Ishikawa (cell line): Measurements from ENCODE around the gene CUL4A.

ENCODE experiments used
- EP300 ChIP-seq: IDR thresholded peaks from 2 replicates; pipeline ENCODE4 v1.6.1; 2012; ENCODE audit warnings: borderline replicate concordance
- FOXM1 ChIP-seq: IDR thresholded peaks from 2 replicates; pipeline ENCODE4 v1.6.1; 2012; ENCODE audit warnings: low read depth, borderline replicate concordance
- TAF1 ChIP-seq: IDR thresholded peaks from 2 replicates; pipeline ENCODE4 v1.6.1; 2012; ENCODE audit warnings: low read depth, mild to moderate bottlenecking
- TEAD4 ChIP-seq: IDR thresholded peaks from 2 replicates; pipeline ENCODE4 v1.6.1; 2012
- YY1 ChIP-seq: IDR thresholded peaks from 2 replicates; pipeline ENCODE4 v1.6.1; 2012; ENCODE audit warnings: low read depth
- ZBTB7A ChIP-seq: IDR thresholded peaks from 2 replicates; pipeline ENCODE4 v1.6.1; 2012; ENCODE audit warnings: low read depth
- TF ChIP-seq, protein P1 (sequence below): IDR thresholded peaks from 2 replicates; pipeline ENCODE4 v1.6.1; 2012; ENCODE audit warnings: low read depth, mild to moderate bottlenecking

DNA sequence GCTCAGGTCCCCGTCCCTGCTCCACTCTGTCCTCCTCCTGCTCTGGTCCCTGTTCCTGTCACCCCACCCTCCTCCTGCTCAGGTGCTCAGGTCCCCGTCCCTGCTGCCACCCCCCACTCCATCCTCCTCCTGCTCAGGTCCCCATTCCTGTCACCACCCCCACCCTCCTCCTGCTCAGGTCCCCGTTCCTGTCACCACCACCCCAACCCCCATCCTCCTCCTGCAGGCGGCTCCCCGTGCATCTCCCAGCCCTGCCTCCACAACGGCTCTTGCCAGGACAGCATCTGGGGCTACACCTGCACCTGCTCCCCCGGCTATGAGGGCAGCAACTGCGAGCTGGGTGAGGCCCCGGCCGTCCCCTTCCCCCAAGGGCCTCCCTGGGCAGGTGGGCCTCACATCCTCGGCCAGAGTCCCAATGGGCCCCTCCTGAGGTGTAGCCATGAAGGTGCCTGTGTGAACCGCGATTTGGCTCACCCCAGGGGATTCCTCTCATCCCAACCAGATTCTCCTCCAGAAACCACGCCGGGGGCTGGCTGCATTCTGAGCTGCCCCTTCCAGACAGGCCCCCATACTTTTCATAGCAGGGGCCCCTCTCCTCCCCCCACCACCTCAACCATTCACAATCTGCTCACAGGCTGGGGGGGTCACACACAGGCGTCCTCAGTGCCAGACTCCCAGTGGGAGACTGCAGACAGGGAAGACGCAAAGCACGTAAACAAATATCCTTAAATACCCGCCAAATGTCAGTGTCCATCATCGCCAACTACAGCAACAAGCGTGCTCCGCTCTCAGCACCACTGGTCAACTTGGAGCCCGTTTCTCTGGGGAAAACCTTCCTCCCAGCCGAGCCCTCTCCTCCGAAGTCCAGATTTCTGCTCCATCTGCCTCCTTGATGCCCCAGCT, 46.4 kb upstream of the CUL4A start:
- no peak for TF ChIP-seq FOXM1
- no peak for TF ChIP-seq YY1
- TF ChIP-seq, protein P1, sequence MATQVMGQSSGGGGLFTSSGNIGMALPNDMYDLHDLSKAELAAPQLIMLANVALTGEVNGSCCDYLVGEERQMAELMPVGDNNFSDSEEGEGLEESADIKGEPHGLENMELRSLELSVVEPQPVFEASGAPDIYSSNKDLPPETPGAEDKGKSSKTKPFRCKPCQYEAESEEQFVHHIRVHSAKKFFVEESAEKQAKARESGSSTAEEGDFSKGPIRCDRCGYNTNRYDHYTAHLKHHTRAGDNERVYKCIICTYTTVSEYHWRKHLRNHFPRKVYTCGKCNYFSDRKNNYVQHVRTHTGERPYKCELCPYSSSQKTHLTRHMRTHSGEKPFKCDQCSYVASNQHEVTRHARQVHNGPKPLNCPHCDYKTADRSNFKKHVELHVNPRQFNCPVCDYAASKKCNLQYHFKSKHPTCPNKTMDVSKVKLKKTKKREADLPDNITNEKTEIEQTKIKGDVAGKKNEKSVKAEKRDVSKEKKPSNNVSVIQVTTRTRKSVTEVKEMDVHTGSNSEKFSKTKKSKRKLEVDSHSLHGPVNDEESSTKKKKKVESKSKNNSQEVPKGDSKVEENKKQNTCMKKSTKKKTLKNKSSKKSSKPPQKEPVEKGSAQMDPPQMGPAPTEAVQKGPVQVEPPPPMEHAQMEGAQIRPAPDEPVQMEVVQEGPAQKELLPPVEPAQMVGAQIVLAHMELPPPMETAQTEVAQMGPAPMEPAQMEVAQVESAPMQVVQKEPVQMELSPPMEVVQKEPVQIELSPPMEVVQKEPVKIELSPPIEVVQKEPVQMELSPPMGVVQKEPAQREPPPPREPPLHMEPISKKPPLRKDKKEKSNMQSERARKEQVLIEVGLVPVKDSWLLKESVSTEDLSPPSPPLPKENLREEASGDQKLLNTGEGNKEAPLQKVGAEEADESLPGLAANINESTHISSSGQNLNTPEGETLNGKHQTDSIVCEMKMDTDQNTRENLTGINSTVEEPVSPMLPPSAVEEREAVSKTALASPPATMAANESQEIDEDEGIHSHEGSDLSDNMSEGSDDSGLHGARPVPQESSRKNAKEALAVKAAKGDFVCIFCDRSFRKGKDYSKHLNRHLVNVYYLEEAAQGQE = no peak
- no peak for TF ChIP-seq ZBTB7A
- no peak for TF ChIP-seq TEAD4
- no peak for TF ChIP-seq TAF1
- no peak for TF ChIP-seq EP300
